Measurements from ENCODE around the gene SCG2. TPM values are rescaled to one million over a fixed set of nuclear protein-coding genes. Genes with fewer than 3 reads are reported as not detected.

The SCG2 gene
- total and polyA plus RNA-seq, 2 donors from 2014 or later = 0.30 to 0.57 TPM

DNA sequence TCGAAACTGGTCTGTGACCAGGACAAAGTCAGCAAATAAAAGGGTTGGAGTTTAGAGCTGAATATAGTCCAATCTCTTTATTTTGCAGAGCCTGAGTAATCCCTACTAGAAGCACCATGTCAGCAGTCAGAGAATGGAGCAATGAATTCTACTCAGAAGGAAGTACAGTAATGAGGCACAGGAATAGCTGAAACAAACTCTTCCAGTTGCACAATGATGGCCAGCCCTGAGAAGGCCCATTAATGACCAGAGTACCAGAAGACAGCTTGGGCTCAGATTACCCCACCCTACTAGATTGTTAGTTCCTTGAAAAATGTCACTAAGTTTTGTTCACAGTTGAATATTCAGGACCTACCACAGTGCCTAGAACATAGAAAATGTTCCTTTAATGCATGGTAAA, 40.3 kb upstream of the SCG2 start:
- no peak overlapping the region for H3K9ac ChIP-seq (ENCODE audit: low read length in 3 of 3)
- TF ChIP-seq, protein P1, sequence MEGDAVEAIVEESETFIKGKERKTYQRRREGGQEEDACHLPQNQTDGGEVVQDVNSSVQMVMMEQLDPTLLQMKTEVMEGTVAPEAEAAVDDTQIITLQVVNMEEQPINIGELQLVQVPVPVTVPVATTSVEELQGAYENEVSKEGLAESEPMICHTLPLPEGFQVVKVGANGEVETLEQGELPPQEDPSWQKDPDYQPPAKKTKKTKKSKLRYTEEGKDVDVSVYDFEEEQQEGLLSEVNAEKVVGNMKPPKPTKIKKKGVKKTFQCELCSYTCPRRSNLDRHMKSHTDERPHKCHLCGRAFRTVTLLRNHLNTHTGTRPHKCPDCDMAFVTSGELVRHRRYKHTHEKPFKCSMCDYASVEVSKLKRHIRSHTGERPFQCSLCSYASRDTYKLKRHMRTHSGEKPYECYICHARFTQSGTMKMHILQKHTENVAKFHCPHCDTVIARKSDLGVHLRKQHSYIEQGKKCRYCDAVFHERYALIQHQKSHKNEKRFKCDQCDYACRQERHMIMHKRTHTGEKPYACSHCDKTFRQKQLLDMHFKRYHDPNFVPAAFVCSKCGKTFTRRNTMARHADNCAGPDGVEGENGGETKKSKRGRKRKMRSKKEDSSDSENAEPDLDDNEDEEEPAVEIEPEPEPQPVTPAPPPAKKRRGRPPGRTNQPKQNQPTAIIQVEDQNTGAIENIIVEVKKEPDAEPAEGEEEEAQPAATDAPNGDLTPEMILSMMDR (IDR thresholded peaks at IDR 0.05; ENCODE audit: borderline replicate concordance, extremely low read depth, insufficient read depth) = no peak
- H3K4me3 ChIP-seq (ENCODE audit: low read length in 3 of 3) = no peak overlapping the region
- no peaks in the 10 kb centered on the region for H3K9me3 ChIP-seq (ENCODE audit: control insufficient read depth in 2 of 3, insufficient read depth in 1 of 3, low read length in 3 of 3)
- DNase-seq = no peak
- no peaks in the 10 kb centered on the region for H3K27me3 ChIP-seq (ENCODE audit: control insufficient read depth, insufficient read depth, low read length)
- no peak overlapping the region for H3K27ac ChIP-seq (ENCODE audit: low read depth in 2 of 2, low read length in 2 of 2)
- FAIRE-seq = no peak
- intact Hi-C loops (cut with DNase I) = no loop called here
- no peaks in the 10 kb centered on the region for H3K36me3 ChIP-seq (ENCODE audit: control insufficient read depth in 2 of 3, insufficient read depth in 3 of 3, low read length in 3 of 3)
- peaks cover 0 to 2% (median 0%) of the 10 kb centered on the region in 3 donors for H3K4me1 ChIP-seq (ENCODE audit: control insufficient read depth in 2 of 3, insufficient read depth in 2 of 3, low read depth in 1 of 3, low read length in 3 of 3)

- peak in 2 of 5 donors; percentile 12 to 42 for DNase-seq
- intact Hi-C loops (cut with DNase I) = no loop called here
- no peak overlapping the region for H3K9ac ChIP-seq (ENCODE audit: low read length in 3 of 3)
These were observed 38.9 kb upstream of the SCG2 start for GRCh38 chr2:223641082-223641481.

GRCh38 chr2:223635080-223635479, 32.9 kb upstream of the SCG2 start:
- TF ChIP-seq, protein P1 (IDR thresholded peaks at IDR 0.05; ENCODE audit: borderline replicate concordance, extremely low read depth, insufficient read depth) = no peak
- Histone ChIP-seq H3K4me1 (ENCODE audit: control insufficient read depth in 2 of 3, insufficient read depth in 2 of 3, low read depth in 1 of 3, low read length in 3 of 3) (no peaks in the 10 kb centered on the region), H3K27me3 (ENCODE audit: control insufficient read depth, insufficient read depth, low read length) (no peaks in the 10 kb centered on the region), H3K4me3 (ENCODE audit: low read length in 3 of 3) (no peak overlapping the region), H3K9ac (ENCODE audit: low read length in 3 of 3) (no peak overlapping the region), H3K9me3 (ENCODE audit: control insufficient read depth in 2 of 3, insufficient read depth in 1 of 3, low read length in 3 of 3) (no peaks in the 10 kb centered on the region), H3K27ac (ENCODE audit: low read depth in 2 of 2, low read length in 2 of 2) (no peak overlapping the region), H3K36me3 (ENCODE audit: control insufficient read depth in 2 of 3, insufficient read depth in 3 of 3, low read length in 3 of 3) (no peaks in the 10 kb centered on the region)
- DNase-seq (no peak), FAIRE-seq (no peak)
- intact Hi-C loops (cut with DNase I) = no loop called here

More at GRCh38 chr2:223641082-223641481, 38.9 kb upstream of the SCG2 start:
- Histone ChIP-seq H3K4me3 (ENCODE audit: low read length in 3 of 3) (no peak overlapping the region), H3K4me1 (ENCODE audit: control insufficient read depth in 2 of 3, insufficient read depth in 2 of 3, low read depth in 1 of 3, low read length in 3 of 3) (peaks cover 0 to 2% (median 0%) of the 10 kb centered on the region in 3 donors), H3K27me3 (ENCODE audit: control insufficient read depth, insufficient read depth, low read length) (no peaks in the 10 kb centered on the region), H3K27ac (ENCODE audit: low read depth in 2 of 2, low read length in 2 of 2) (no peak overlapping the region), H3K9me3 (ENCODE audit: control insufficient read depth in 2 of 3, insufficient read depth in 1 of 3, low read length in 3 of 3) (no peaks in the 10 kb centered on the region), H3K36me3 (ENCODE audit: control insufficient read depth in 2 of 3, insufficient read depth in 3 of 3, low read length in 3 of 3) (no peaks in the 10 kb centered on the region)
- no peak for FAIRE-seq
- TF ChIP-seq, protein P1 (IDR thresholded peaks at IDR 0.05; ENCODE audit: borderline replicate concordance, extremely low read depth, insufficient read depth) = no peak

- no peak overlapping the region for H3K9ac ChIP-seq (ENCODE audit: low read length in 3 of 3)
- no peaks in the 10 kb centered on the region for H3K27me3 ChIP-seq (ENCODE audit: control insufficient read depth, insufficient read depth, low read length)
- no peak overlapping the region for H3K4me3 ChIP-seq (ENCODE audit: low read length in 3 of 3)
- no peaks in the 10 kb centered on the region for H3K4me1 ChIP-seq (ENCODE audit: control insufficient read depth in 2 of 3, insufficient read depth in 2 of 3, low read depth in 1 of 3, low read length in 3 of 3)
- FAIRE-seq (no peak), DNase-seq (no peak)
- TF ChIP-seq, protein P1 (IDR thresholded peaks at IDR 0.05; ENCODE audit: borderline replicate concordance, extremely low read depth, insufficient read depth) = no peak
- no peaks in the 10 kb centered on the region for H3K9me3 ChIP-seq (ENCODE audit: control insufficient read depth in 2 of 3, insufficient read depth in 1 of 3, low read length in 3 of 3)
- H3K27ac ChIP-seq (ENCODE audit: low read depth in 2 of 2, low read length in 2 of 2) = no peak overlapping the region
- H3K36me3 ChIP-seq (ENCODE audit: control insufficient read depth in 2 of 3, insufficient read depth in 3 of 3, low read length in 3 of 3) = no peaks in the 10 kb centered on the region
- intact Hi-C loops (cut with DNase I) = no loop called here
These were observed 32.1 kb upstream of the SCG2 start for GRCh38 chr2:223634238-223634637.
